HEK293 (cell line): ENCODE measurements around the gene MVB12B.

ENCODE experiments used
- CTCF ChIA-PET: fragments of 350-600 bp; formaldehyde crosslinking; extraction: SDS; loops from one replicate; lab custom pipeline; 2021; ENCODE audit warnings: antibody characterized with exemption; lab: Yijun Ruan, JAX
- POLR2A ChIA-PET: fragments of 300-600 bp; formaldehyde crosslinking; extraction: SDS; loops from one replicate; lab custom pipeline; 2020; ENCODE audit warnings: antibody characterized with exemption, inconsistent platforms; lab: Yijun Ruan, JAX
- H3K27ac ChIP-seq: fragments of 200-500 bp; sonication (Bioruptor generic); 2 replicates; pipeline ENCODE4 v1.5.1; 2014; ENCODE audit warnings: low read depth, low read length, control low read depth, inconsistent platforms; ENCODE audit errors: extremely low read depth
- H3K36me3 ChIP-seq, 2 experiments: fragments of 200-500 bp in 1 of 2; sonication (Bioruptor generic) in 1 of 2; 1 replicate in 1 of 2; 2 replicates in 1 of 2; pipeline ENCODE4 v1.5.1; 2014 to 2017; ENCODE audit warnings: inconsistent platforms in 2 of 2, low read length in 2 of 2; ENCODE audit not compliant: control insufficient read depth in 2 of 2, insufficient read depth in 1 of 2
- H3K4me1 ChIP-seq: fragments of 200-500 bp; sonication (Bioruptor generic); 2 replicates; pipeline ENCODE4 v1.5.1; 2014; ENCODE audit warnings: mild to moderate bottlenecking, low read length, inconsistent platforms; ENCODE audit not compliant: control insufficient read depth, insufficient read depth
- H3K4me3 ChIP-seq: 2 replicates; pipeline ENCODE4 v1.5.1; 2011; ENCODE audit warnings: low read depth, mild to moderate bottlenecking, control low read depth, low read length, moderate library complexity
- H3K9me3 ChIP-seq: fragments of 200-500 bp; sonication (Bioruptor generic); 2 replicates; pipeline ENCODE4 v1.5.1; 2014; ENCODE audit warnings: low read depth, low read length, inconsistent platforms; ENCODE audit not compliant: control insufficient read depth, insufficient read depth
- BCL6B ChIP-seq: fragments of 450-650 bp; formaldehyde crosslinking; IDR thresholded peaks from 2 replicates; pipeline ENCODE4 v1.5.1; 2017; ENCODE audit warnings: missing biosample characterization, missing genetic modification characterization
- GFI1B ChIP-seq: fragments of 450-650 bp; formaldehyde crosslinking; IDR thresholded peaks from 2 replicates; pipeline ENCODE4 v1.5.1; 2016; ENCODE audit warnings: missing biosample characterization, missing genetic modification characterization
- PRDM2 ChIP-seq: fragments of 450-650 bp; formaldehyde crosslinking; IDR thresholded peaks from 2 replicates; pipeline ENCODE4 v1.5.1; 2016; ENCODE audit warnings: missing biosample characterization, missing genetic modification characterization, borderline replicate concordance
- PRDM6 ChIP-seq: fragments of 450-650 bp; formaldehyde crosslinking; IDR thresholded peaks from 2 replicates; pipeline ENCODE4 v1.5.1; 2017; ENCODE audit warnings: missing biosample characterization, missing genetic modification characterization
- TSHZ1 ChIP-seq: fragments of 450-650 bp; formaldehyde crosslinking; IDR thresholded peaks from 2 replicates; pipeline ENCODE4 v1.5.1; 2016; ENCODE audit warnings: missing biosample characterization, missing genetic modification characterization, borderline replicate concordance
- ZNF214 ChIP-seq: fragments of 450-650 bp; formaldehyde crosslinking; IDR thresholded peaks from 2 replicates; pipeline ENCODE4 v1.5.1; 2017; ENCODE audit warnings: missing biosample characterization, mild to moderate bottlenecking, missing genetic modification characterization, borderline replicate concordance
- ZNF280D ChIP-seq: fragments of 450-650 bp; formaldehyde crosslinking; IDR thresholded peaks from 2 replicates; pipeline ENCODE4 v1.5.1; 2016; ENCODE audit warnings: missing biosample characterization, missing genetic modification characterization
- ZNF747 ChIP-seq: fragments of 450-650 bp; formaldehyde crosslinking; IDR thresholded peaks from 2 replicates; pipeline ENCODE4 v1.5.1; 2016; ENCODE audit warnings: missing biosample characterization, missing genetic modification characterization
- ZNF76 ChIP-seq: fragments of 450-650 bp; formaldehyde crosslinking; IDR thresholded peaks from 2 replicates; pipeline ENCODE4; 2016; ENCODE audit warnings: low read depth, missing biosample characterization, missing genetic modification characterization, borderline replicate concordance
- ZNF777 ChIP-seq: fragments of 450-650 bp; formaldehyde crosslinking; IDR thresholded peaks from 2 replicates; pipeline ENCODE4 v1.5.1; 2017; ENCODE audit warnings: missing biosample characterization, missing genetic modification characterization, borderline replicate concordance

Gene MVB12B

GRCh38 chr9:126347093-126347492 lies 20.5 kb downstream of the MVB12B start (continued):
- TF ChIP-seq PRDM2 (tag by site-specific recombination): no peak

- peaks cover 0 to 25% of the 10 kb centered on the region in 2 experiments; a peak in 1 of 3 replicates for H3K36me3 ChIP-seq
- H3K4me3 ChIP-seq: no peak overlapping the region
- no peaks in the 10 kb centered on the region; the same call in 1 of the 2 replicates for H3K9me3 ChIP-seq
- H3K27ac ChIP-seq: no peak overlapping the region; the same call in none of the 2 replicates
- ChIA-PET CTCF (interaction anchor here (0.6 kb wide), 1 partner anchor 11 kb away, joined by 5 read pairs; no protein-coding TSS in a partner anchor), POLR2A (no interaction called here)
- TF ChIP-seq ZNF747: no peak
- no peak for TF ChIP-seq TSHZ1 (tag by site-specific recombination)
- peak; percentile 76 for TF ChIP-seq GFI1B
- TF ChIP-seq ZNF280D (tag by site-specific recombination): no peak
- 0 out of 2 replicates have a peak, but pooled peaks have one; percentile 21 for TF ChIP-seq BCL6B (tag by site-specific recombination)
- no peak for TF ChIP-seq ZNF214
- TF ChIP-seq ZNF76 (tag by site-specific recombination): no peak
- TF ChIP-seq PRDM6 (tag by site-specific recombination): peak; percentile 40; the same call in 1 of the 2 replicates
- TF ChIP-seq ZNF777: no peak
- 0 out of 2 replicates have a peak, but pooled peaks cover 2% of the 10 kb centered on the region for H3K4me1 ChIP-seq
Observed at GRCh38 chr9:126347911-126348760, 21.5 kb downstream of the MVB12B start.
